H1 (cell line): ENCODE results near the gene PAK1IP1. TPM values are rescaled to one million over a fixed set of nuclear protein-coding genes. Genes with fewer than 3 reads are reported as not detected.

Experiments
- CHD7 ChIP-seq: fragments of 300-600 bp; sonication (generic); IDR thresholded peaks from 2 replicates; pipeline ENCODE4 v1.7.1; 2012; ENCODE audit warnings: low read length, moderate library complexity, mild to moderate bottlenecking, inconsistent platforms; ENCODE audit not compliant: insufficient replicate concordance
- KDM1A ChIP-seq: fragments of 200-600, 300-600 bp; sonication (generic); IDR thresholded peaks from 2 replicates; pipeline ENCODE4 v1.7.1; 2016; ENCODE audit warnings: mild to moderate bottlenecking, low read length, borderline replicate concordance
- PHF8 ChIP-seq: fragments of 200-600 bp; sonication (generic); conservative IDR thresholded peaks from 2 replicates; pipeline ENCODE4 v1.7.1; 2012; ENCODE audit warnings: low read depth, mild to moderate bottlenecking, inconsistent platforms, low read length, moderate library complexity
- POU5F1 ChIP-seq: IDR thresholded peaks from 2 replicates; pipeline ENCODE4 v1.6.1; 2011; ENCODE audit warnings: low read depth, mild to moderate bottlenecking, low read length, moderate library complexity
- RAD21 ChIP-seq, 2 experiments: IDR thresholded peaks in 1 of 2; conservative IDR thresholded peaks in 1 of 2; 2 replicates each; pipeline ENCODE4 v1.6.1; 2011; ENCODE audit warnings: low read depth in 2 of 2, low read length in 2 of 2, improper control_type of control experiment in 1 of 2, inconsistent platforms in 1 of 2, mild to moderate bottlenecking in 1 of 2, moderate library complexity in 1 of 2
- SP2 ChIP-seq: IDR thresholded peaks from 2 replicates; pipeline ENCODE4 v1.6.1; 2012; ENCODE audit warnings: mild to moderate bottlenecking, low read length, inconsistent platforms
- YY1 ChIP-seq: IDR thresholded peaks from 2 replicates; pipeline ENCODE4 v1.6.1; 2011; ENCODE audit warnings: low read depth, mild to moderate bottlenecking, low read length
- polyA plus RNA-seq, 7 experiments: library from polyadenylated mRNA; depleted of rRNA in 3 of 7; stranded (reverse) in 5 of 7; unstranded in 2 of 7; fragments of >200 nt in 5 of 7; fragments of 200-250 nt in 2 of 7; gene quantifications; 1 replicate in 5 of 7; 2 replicates in 1 of 7; 4 replicates in 1 of 7; pipeline versions ENCODE4 v1.2.1 to v1.2.3, GENCODE V29; 2011 to 2013; ENCODE audit warnings: missing spikeins in 2 of 7, mixed read lengths in 2 of 7
- total RNA-seq: library from RNA; stranded (reverse); fragmentation: NEBNext Ultra II Directional; extraction: Animal tissue kit (Norgen Biotek cat#: 25700); gene quantifications from 2 replicates; pipeline ENCODE4 v1.2.1, GENCODE V29; 2021
- TF ChIP-seq, protein P1 (sequence below): IDR thresholded peaks from 2 replicates; pipeline ENCODE4 v1.6.1; 2012; ENCODE audit warnings: low read length, inconsistent platforms

The PAK1IP1 gene
- total and polyA plus RNA-seq, 2 of the 8 experiments (the other 6 are each of a cell fraction or from before 2014, with no cell fraction given) = 19.7 to 43.6 TPM

GRCh38 chr6:10720265-10720959 is 25.6 kb downstream of the PAK1IP1 start (continued):
- TF ChIP-seq CHD7 = no peak
- no peak for TF ChIP-seq POU5F1
- TF ChIP-seq PHF8 = no peak
- TF ChIP-seq, protein P1, sequence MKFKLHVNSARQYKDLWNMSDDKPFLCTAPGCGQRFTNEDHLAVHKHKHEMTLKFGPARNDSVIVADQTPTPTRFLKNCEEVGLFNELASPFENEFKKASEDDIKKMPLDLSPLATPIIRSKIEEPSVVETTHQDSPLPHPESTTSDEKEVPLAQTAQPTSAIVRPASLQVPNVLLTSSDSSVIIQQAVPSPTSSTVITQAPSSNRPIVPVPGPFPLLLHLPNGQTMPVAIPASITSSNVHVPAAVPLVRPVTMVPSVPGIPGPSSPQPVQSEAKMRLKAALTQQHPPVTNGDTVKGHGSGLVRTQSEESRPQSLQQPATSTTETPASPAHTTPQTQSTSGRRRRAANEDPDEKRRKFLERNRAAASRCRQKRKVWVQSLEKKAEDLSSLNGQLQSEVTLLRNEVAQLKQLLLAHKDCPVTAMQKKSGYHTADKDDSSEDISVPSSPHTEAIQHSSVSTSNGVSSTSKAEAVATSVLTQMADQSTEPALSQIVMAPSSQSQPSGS = no peak
- TF ChIP-seq KDM1A = no peak
- no peak for TF ChIP-seq RAD21 (IDR thresholded peaks at IDR 0.05 in 1 of 2, conservative IDR thresholded peaks at IDR 0.05 in 1 of 2; ENCODE audit: low read depth in 2 of 2, low read length in 2 of 2)
- TF ChIP-seq SP2 = no peak
- no peak for TF ChIP-seq YY1
